Frontal cortex (tissue), 4 donors: ENCODE data around the gene FAM170B. TPM values are rescaled to one million over a fixed set of nuclear protein-coding genes. Genes with fewer than 3 reads are reported as not detected.

ENCODE experiments used
- DNase-seq, 2 donors: peaks; one replicate each; pipeline ENCODE4 v3.0.0; 2012; ENCODE audit warnings: low spot score in 2 of 2
- FAIRE-seq: peaks from 2 replicates; lab custom pipeline; 2012; peaks lifted over from hg19 to GRCh38; lab: Jason Lieb, UNC
- total RNA-seq: library from RNA; depleted of rRNA; stranded (reverse); fragments of >200 nt; gene quantifications from one replicate; pipeline ENCODE4 v1.2.3, GENCODE V29; 2014
- donor health status: control.
- donor health status: control.
- donor health status: control.

The FAM170B gene
- not detected for total RNA-seq

DNA sequence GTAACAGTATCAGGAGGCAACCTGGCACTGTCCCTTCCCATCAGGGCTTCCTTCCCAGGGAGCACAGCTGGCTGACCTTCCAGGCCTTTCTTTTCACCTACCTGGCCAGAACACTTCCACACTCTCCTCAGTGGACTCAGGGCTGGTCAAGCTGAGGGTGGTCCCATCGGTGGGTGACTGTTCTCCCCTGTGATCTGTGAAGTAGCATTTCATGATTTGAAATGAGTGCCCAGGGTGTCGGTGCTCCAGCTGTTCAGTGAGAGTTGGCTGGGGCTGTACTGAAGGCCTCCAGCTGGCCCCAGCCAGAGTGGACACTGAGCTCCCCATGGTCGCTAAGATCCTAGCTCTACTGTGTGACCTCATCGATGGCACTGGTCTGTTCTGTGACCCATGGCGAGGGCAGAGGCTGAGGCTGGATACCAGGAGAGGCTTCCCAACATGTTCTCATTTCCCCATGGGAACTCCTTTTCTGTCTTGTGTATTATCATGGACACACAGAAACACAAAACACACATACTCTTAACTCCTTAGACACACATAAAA, at the start of gene FAM170B:
Gene FAM170B, minus strand, starts transcription at position 316 of the 543 bp plus-strand sequence. Its CDS starts 103 bp downstream, at position 213.
- FAIRE-seq (no peak), DNase-seq (no peak)

DNA sequence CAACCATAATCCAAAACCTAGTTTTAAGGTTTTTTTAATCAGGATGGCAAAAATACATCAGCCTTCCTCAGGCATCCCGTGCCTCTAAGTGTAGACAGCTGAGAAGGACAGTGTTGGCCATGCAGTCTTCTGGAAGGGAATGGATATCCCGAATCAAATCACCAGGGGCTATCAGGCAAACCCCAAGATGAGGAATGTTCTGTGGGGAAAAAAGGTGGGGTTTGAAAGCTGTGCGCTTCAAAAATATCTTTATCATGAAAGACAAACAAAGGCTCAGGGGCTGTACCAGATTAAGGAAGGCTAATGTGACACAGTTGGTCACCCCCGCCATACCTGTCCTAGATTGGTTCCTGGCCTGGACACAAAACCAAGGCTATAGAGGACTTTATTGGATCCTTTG, 49.0 kb upstream of the FAM170B start:
- FAIRE-seq: no peak
- no peak for DNase-seq

DNA sequence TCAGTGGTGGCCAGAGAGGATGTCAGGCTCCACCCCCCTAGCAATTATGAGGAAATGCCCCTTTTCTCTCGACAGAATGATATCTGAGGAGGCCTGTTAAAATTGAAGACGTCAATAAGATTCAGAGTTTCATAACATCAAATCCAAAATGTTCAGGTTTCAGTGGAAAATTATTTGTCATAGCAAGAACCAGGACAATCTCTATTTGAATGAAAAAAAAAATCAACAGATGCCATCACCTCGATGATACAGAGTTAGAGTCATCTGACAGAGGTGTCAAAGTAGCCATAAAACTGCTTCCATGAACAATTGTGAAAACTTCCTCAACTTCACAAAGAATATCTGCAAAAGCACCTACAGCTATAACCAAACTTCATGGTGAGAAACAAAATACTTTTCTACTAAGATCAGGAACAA, 46.6 kb upstream of the FAM170B start:
- DNase-seq: no peak
- FAIRE-seq: no peak

DNA sequence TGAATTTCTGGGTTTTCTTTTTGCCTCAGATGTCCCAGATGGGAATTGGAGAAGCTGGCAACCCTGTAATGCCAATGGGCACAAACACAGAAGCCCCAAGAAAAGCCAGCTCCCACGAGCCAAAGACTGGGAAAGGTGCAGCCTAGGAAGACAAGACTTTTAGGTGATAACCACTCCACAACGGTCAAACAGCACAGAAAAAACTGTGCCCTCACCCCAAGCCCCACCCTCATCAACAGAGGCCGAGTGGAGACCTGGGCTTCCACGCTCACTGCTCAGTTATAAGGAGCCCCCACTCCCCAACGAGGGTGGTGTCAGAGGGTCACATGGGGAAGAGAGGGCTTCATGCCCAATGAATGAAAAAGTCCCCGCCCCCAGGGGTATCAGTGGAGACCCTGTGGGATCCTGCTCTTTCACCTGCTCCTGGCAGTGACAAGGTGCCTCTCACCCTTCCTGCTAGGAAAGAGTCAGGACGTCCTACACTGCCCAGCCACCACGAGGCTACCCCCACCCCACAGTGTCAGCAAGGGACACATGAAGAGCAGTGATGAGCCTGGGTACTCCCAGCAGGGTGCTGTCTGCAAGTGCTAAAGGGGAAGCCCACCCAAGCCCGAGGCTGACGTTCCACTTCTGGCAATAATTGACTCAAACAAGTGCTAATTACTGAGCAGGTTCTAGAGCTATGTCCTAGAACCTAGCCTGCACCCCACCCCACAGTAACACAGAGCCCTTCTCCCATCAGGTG, 46.0 kb upstream of the FAM170B start:
- DNase-seq (no peak), FAIRE-seq (no peak)

DNA sequence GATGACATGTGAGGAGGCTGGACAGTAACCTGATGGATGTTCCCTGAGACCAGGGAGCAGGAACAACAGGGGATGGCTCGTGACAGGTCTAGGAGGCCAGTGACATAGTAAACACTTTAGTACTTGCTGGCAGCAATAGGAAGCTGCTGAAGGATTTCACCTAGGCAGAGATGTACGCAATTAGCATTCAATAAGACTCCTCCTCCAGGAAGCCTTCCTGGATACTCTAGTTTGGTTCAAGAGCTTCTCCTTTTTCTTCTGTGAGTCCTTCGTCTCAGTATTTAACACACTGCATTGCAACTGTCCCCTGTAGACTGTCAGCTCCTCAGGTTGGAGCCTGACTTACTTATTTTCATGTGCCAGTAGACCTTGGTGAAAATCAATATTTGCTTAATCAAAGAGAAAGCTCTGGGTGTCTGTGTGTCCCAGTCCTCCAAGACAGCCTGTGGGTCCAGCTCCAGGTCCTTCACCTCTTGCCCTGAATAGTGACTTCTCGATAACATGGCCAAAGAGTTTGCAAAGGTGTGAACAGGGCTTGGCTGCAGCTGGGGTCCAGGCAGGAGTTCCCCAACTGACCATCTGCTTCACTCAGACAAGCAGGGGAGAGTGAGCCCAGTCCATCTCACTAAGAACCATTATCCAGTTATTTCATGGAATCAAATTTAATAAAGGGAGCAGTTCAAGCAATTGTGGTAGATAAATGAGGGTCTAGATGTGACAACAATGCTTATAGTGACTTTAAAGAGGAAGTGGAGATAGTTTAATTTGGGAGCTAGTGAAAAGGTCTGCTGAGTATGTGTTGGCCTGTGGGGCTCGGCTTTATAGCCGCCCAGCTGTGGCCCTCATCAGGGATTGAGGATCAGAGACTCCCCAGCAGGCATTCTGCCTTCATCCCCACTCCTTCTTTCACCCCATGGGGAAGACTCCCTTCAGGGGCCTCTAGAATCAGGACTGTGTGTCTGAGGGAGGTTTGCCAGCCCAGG, 45.0 kb upstream of the FAM170B start:
- DNase-seq (no peak), FAIRE-seq (no peak)

DNA sequence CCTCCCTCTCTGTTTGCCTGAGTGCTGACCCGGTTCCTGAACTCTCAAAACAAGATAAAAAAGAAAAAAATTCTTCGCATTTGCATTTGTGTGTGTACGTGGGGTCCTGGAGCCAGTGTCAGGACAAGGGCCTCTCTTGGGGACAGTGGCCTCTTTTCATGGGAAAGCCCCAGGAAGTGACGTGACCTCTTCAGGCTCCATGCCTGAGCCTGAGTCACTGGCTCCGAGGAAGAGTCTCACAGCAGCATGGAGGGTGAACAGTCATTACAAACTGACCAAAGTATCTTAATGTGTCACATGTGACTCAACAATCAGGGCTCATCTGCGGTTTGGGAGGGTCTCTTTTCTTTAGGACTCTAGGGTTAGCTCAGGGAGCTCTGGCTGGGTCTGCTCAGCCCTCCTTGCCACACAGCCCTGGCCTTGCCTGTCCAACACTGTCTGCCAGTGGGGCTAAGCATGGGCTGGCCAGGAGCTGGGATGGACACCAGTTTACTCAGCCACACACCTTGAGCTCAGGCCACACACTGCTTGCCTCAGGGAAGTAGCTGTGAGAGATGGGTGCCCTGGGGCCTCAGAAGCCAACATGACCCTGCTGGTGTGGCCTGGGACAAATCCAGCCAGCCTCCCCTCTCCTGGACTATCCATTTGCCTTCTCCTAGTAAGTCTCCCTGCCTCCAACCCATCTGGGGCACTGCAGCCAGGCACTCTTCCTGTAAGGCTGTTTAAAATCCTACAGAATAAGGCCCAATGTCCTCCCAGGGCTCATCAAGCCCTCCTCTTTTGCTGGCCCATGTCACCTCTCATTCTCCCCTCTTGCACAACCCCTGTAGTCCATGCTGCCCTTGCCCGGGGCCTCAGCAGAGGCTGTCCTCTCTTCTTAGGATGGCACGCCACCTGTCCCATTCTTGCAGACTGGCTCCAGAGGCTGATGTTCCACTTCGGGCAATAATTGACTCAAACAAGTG, 43.9 kb upstream of the FAM170B start:
- DNase-seq (peak; percentile 34 to 64), FAIRE-seq (no peak)

DNA sequence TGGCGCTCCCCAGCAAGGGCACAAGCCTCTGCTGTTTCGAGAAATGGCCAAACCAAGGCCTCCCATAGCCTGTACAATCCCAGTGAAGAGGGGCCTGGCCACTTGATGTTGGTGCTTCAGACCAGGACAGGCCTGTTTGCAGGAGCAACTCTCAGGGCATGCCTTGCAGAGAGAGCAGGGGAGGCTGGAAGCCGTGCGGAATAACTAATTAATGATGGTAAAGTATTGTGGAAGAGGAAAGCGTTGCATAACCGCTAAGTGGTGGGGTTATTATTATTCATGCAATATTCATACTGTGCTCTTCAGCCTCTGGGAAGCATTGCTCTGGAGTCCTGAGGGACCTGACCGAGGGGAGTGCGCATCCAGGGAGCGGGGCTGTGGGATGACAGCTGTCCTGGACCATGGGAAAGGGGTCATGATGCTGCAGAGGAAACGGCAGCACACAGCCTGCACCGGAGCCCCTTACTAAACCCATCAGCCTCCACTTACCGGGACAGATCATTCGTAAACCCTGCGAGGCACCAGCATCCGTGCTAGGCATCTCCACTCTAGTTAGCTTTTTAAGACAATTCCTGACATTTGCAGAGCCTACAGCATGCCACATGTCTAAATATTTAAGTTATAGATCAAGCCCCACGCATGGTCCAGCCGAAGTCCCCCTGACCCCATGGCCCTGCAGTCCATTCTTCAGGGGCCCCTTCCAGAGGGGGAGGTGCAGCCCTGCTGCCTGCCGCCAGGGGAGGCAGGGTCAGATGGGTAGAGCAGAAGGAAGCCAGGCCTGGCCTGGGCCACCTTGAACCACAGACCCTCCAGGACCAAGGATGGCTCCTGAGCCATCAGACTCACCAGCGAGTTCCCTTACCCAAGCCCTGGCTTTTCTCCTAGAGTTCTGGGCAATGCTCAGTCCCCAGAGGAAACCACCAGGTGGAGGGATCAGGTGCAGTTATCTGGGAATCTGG, 42.8 kb upstream of the FAM170B start:
- no peak for DNase-seq
- FAIRE-seq: no peak

DNA sequence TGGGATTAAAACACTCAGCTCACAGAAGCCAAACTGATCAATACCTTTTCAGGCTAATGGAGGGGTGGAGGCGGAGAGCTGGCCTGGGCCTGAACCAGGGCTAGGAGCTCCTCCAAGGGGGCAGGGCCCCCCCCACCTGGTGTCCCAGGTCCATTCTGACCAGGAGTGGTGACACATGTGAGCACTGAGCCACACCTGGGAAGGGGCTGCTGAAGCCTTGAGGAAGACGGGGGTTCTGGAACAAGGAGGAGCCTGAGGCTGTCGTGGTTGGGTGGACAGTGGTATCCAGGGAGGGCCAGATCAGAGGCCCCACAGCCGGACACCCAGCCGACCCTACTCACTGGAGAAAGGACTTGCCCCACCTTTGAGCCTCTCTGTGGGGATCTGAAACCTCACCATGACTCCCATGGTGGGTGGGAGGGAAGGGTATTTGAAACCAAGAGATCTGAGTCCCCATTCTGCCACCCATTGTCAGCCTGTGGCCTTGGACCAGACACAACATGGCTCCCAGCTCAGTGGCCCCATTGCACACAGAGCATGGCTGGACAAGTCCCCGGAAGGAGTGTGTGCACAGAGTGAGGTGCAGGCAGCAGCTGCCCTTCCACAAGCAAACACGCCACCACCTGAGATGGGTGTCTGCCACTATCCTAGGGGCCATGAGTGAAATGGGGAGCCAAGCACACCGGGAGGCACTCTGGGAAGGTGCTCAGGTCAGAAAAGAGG, 41.9 kb upstream of the FAM170B start:
- FAIRE-seq: no peak
- DNase-seq: no peak

DNA sequence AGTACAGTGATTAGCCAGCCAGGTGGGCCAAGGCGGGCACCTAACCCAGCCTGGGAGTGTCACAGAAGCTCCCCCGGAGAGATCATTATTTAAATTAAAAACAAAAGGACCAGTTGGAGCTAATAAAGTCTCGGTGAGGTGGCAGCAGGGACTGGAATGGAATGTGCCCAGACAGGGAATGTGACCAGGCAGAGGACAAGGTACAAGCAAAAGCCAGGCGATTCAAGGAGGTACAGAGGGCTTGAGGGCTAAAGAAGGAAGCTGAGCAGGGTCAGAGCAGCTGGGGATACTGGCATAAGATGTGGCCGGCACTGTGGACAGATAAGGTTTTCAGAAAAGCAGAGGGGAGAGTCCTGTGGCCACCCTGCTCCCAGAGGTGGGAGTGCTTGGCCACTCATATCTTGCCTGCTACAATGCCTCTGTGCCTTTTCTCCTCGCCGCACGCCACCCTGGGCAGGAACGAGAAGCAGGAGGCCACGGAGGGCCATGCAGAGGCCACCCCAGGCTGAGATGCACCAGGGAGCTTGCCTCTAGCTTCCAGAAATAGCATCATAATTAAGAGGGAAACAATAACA, 41.2 kb upstream of the FAM170B start:
- FAIRE-seq: no peak

DNA sequence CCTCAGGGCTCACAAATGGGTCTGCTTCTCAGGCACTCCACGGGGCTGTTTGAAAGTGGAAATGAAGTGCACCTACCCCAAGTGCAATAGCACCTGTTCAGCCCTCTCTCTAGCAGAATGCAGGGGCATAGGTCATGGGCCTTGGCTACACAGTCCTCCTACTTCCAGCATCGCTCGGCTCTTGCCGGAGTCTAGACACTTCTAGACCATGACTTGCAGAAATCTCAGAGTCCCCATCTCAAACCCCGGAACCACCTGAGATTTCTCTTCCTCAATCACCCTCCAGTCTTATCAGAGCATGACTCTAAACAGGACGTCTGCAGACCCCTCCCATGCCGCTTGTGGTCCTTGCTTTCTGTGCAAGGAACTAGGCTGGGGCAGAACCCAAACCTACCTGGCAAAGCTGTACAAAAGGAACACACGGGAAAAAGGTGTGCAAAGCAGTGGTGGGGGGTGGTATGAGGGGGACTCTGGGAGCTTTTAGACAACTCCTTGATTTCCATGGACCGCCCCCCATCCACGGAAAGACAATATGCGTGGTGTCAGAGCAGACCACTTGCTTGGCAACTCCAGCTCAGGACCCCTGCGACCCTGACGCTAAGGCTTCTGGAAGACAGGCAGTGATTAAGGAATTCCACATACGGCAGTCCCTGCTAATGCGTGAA, 40.6 kb upstream of the FAM170B start:
- no peak for DNase-seq
- no peak for FAIRE-seq

More for the DNA sequence above, 41.2 kb upstream of the FAM170B start:
- no peak for DNase-seq

DNA sequence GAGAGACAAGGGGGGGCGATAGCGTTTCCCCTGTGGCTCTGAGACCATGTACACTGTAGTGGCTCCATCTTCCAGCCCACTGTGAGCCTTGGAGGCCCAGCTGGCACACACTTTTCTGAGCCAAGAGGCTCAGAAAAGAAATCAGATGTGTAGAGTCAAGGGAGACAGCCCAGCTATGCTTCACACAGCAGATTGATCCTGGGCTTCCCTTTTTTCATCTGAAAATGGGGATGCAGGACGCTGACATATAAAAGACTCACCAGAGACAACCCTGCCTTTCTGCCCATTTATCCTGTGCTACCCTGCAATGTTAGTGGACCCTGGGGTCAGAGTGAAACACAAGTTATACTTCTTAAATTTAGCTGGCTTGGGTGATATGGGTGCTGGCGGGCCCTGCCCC, 40.0 kb upstream of the FAM170B start:
- DNase-seq: no peak

DNA sequence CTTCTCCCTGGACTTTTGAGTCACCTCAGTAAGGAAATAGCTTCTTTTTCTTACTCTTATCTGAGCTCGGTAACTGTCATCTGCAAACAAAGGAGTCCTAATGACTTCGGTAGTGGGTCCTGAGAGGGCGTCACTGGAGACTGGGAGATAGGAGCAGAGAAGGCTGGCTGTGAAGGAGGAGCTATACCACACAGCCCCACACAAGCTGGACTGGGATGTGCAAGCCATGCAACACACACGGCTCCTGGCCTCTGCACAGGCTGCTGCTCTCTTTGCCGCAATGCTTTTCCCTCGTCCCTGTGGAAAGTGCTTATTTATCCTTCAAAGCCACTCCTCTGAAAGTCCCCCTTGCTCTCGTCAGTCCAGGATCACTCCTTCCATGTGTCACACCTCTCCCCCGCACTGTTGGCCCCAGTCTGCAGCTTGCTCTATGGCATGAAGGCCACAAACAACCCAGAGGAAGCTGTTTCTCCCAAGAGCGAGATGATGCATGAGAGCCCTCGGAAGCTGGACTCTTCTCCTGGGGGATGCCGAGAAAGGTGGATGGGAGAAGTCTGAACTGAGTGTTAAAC, 39.5 kb upstream of the FAM170B start:
- DNase-seq (no peak), FAIRE-seq (no peak)

More for the DNA sequence above, 40.0 kb upstream of the FAM170B start:
- FAIRE-seq: no peak

DNA sequence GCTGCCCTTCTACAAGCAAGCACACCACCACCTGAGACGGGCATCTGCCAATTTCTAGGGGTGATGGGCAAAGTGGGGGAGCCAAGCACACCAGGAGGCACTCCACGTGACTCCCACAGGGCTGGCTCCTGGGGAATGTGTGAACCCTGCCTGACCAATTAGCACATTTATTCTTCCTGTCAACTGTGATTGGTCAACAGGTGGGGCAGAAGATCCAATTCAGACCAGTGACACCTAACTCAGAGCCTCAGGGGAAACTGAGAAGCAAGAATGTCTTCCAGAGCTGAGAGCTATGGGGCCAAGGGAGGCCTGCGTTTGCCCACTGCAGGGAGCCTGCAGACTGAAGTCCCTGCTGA, 38.9 kb upstream of the FAM170B start:
- no peak for DNase-seq
- no peak for FAIRE-seq

DNA sequence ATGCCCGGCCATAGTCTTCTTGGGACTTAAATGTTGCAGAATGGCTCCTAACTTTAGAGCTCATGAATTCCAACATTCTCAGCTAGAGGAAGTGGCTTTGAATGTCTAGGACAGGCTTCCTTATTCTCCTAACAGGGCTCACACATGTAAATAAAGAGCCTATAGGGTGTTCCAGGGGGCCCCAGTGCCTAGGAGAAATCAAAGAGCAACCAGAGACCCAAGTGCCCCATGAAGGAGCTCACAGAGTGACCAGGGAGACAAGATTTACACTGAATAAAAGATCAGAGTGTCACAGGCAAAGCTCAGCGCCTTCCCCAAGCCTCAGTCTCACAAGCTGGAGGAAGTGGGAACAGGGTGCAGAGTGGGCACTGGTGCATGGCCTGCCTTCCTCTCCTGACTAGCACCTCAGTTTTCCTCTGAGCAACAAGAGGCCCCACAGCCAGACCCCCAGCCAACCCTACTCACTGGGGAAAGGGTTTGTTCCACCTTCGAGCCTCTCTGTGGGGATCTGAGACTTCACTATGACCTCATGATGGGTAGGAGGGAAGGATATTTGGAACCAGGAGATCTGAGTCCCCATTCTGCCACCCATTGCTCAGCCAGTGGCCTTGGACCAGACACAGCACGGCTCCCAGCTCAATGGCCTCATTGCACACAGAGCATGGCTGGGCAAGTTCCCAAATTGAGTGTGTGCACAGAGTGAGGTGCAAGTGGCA, 38.4 kb upstream of the FAM170B start:
- FAIRE-seq (no peak), DNase-seq (no peak)

DNA sequence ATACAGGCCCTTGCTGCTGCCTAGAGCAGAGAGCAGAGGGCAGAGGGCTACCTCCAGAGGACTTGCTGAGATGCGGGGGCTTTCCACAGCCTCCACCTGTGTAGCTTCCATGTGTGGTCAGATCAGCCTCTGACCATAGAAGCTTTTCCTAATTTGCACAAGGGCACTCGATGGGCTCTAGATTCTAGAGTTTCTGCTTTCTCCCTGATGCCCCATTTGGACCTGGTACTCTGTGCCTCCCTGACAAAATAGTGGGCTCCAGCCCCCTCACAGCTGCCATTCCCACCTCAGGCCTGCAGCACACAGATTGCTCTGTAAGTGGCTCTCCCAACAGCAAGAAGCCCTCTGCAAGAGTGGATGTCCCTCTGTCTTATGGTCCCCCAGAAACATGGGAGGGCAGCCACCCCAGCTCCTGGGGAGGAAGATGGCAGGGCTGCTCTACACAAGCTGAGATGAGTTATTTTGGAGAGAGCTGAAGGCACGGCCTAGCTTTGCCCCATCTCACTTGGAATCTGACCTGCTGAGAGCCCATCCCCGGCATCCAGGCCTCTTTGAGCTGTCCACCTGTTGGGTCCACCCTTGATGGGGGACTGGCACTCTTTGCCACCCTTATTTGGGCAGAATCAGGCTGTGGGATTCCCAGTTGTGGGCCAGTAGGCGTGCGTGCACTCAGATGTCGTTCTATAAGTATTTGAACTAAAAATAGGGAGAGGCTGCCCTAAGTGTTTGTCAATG, 37.7 kb upstream of the FAM170B start:
- no peak for DNase-seq
- no peak for FAIRE-seq
